Eye (tissue), 1 donor: ENCODE results near the gene GNB5.
"Not testable (repeated sequence)": the region's sequence is repeated elsewhere in the genome, so short reads cannot be mapped to it uniquely, and the experiment has no call there.

Source experiments
- DNase-seq: peaks from one replicate; pipeline ENCODE4 v3.0.0-alpha.2; 2015

The GNB5 gene

GRCh38 chr15:52191207-52191606, at the start of gene GNB5:
Gene GNB5, minus strand, starts transcription at chr15:52191392. Its CDS starts 6,716 bp downstream, at chr15:52184676.
- DNase-seq: no peak

- no peak for DNase-seq
These were observed 49.0 kb upstream of the GNB5 start for GRCh38 chr15:52240166-52240565.

- DNase-seq: not testable (repeated sequence)
These were observed 47.9 kb upstream of the GNB5 start for GRCh38 chr15:52238989-52239525.

GRCh38 chr15:52238149-52238548, 47.0 kb upstream of the GNB5 start:
- DNase-seq: no peak

- no peak for DNase-seq
These were observed 44.8 kb upstream of the GNB5 start for GRCh38 chr15:52236013-52236412.

- no peak for DNase-seq
These were observed 43.7 kb upstream of the GNB5 start for GRCh38 chr15:52234596-52235541.

- DNase-seq: no peak
These were observed 42.2 kb upstream of the GNB5 start for GRCh38 chr15:52233405-52233804.

- no peak for DNase-seq
These were observed 41.1 kb upstream of the GNB5 start for GRCh38 chr15:52232327-52232726.

- DNase-seq: no peak
These were observed 38.9 kb upstream of the GNB5 start for GRCh38 chr15:52230073-52230472.

GRCh38 chr15:52228921-52229320, 37.7 kb upstream of the GNB5 start:
- DNase-seq: peak; percentile 3

- DNase-seq: peak; percentile 85
These were observed 36.3 kb upstream of the GNB5 start for GRCh38 chr15:52227456-52227855.

GRCh38 chr15:52225230-52225629, 34.0 kb upstream of the GNB5 start:
- no peak for DNase-seq

- no peak for DNase-seq
These were observed 33.0 kb upstream of the GNB5 start for GRCh38 chr15:52224211-52224610.

GRCh38 chr15:52221730-52222129, 30.5 kb upstream of the GNB5 start:
- DNase-seq: no peak

- DNase-seq: no peak
These were observed 29.9 kb upstream of the GNB5 start for GRCh38 chr15:52220937-52221660.

GRCh38 chr15:52220251-52220650, 29.1 kb upstream of the GNB5 start:
- no peak for DNase-seq

GRCh38 chr15:52218816-52219215, 27.6 kb upstream of the GNB5 start:
- no peak for DNase-seq

GRCh38 chr15:52218371-52218770, 27.2 kb upstream of the GNB5 start:
- DNase-seq: no peak

GRCh38 chr15:52217186-52217585, 26.0 kb upstream of the GNB5 start:
- no peak for DNase-seq

- DNase-seq: no peak
These were observed 23.4 kb upstream of the GNB5 start for GRCh38 chr15:52214553-52214952.

- no peak for DNase-seq
These were observed 22.0 kb upstream of the GNB5 start for GRCh38 chr15:52213206-52213605.

- DNase-seq: peak; percentile 72
These were observed 17.2 kb upstream of the GNB5 start for GRCh38 chr15:52208306-52208946.

GRCh38 chr15:52207191-52207590, 16.0 kb upstream of the GNB5 start:
- DNase-seq: no peak
